Measurements from ENCODE around the gene JPH2.

The JPH2 gene

DNA sequence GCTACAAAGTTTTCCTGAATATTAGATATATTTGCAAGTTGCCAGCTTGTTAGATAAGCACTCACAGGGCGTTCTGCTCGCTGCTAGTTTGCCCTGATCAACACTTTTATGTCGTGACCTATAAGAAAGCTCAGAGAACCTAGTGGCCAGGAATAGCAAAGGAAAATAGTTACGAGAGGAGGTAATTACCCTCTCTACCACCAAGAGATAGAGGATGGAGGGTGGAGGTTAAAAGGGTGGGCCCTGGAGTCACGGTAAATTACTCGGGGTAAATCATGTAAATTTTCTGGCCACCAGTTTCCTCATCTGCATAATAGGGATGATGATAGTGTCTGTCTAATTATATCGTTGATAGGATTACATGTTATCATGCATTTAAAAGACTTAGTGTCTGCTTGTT, 87.2 kb downstream of the JPH2 start:
- no peak for DNase-seq (ENCODE audit: low read depth)

DNA sequence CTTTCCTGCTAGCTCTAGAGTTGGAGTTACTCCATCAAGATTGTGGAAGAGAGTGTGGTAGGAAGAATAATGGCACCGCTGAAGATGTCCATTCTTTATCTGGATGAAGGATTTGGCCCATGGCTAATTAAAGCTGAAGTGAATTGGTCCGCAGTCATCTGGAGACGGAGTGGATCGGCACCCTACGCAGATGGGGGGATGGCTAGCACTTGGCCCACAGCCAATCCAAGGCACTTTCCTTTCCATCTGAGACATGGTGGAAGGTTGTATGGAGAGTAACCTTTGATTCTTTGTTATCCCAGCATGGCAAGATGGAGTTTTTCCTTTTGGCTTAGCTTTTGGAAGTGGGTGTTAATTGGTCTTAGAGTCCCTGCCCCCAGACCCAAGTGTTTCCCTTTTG, 88.3 kb downstream of the JPH2 start:
- DNase-seq (ENCODE audit: low read depth) = no peak

DNA sequence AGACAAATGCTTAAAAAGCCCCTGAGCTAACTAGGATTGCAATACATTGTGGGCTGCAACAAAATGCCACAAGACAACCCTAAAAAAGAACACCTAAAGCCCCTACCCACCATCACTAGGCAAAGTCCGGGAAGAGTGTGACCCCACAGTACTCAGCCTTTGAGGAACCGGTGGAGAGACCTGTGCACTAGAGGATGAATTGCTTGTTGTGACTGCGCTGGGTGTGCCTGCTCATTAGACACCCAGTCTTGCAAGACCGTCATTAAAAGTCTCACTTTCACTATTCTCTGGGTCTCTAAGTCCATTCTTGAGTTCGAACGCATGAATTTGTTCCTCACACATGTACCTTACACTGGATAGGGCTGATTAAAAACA, 88.7 kb downstream of the JPH2 start:
- no peak for DNase-seq (ENCODE audit: low read depth)

DNA sequence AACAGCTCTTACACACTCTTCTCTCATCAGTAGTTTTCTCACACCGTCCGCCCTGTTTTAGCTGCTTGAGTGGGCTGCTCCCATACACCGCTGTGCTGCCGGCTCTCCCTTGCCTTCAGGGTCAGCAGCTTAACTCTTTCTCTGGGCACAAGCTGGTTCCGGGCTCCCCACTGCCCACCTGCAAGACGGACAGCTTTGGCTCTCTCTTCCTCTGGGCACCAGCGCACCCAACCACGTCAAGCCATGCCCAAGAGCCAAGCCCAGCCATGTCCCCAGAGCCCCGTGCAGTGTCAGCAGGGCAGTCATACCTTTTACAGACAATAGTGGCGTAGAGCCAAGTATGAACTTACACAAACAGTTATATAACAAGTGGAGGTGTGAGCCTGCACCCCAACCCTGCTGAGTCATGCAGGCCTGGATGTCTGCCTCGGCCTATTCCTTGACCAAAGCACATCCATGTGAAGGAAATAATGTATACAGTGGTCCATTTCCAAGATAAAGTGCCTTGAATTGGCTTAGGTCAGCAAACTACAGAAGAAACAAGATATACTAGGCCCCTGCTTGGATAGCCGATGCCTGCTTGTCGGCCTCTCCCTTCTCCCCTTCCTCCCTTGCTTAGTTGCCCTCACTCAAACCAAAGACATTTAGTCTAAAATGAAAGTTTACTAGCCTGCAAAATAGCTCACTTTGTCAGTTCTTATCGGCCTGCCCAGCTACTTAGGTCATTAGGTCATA, 89.3 kb downstream of the JPH2 start:
- no peak for DNase-seq (ENCODE audit: low read depth)

DNA sequence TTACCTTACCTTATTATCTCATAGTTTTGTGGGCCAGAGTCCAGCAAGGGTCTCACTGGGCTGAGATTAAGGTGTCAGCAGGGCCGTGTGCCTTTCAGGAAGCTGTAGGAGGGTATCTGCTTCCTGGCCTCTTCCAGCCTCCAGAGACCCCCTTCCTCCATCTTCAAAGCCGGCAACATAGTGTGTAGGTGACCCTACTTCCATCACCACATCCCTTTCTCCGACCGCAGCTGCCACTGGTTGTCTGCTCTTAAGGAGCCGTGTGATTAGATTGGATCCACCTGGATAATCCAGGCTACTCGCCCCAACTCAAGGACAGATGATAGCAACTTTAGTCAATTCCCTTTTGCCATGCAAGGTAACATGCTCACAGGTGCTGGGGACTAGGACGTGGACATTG, 91.2 kb downstream of the JPH2 start:
- DNase-seq (ENCODE audit: low read depth) = no peak

DNA sequence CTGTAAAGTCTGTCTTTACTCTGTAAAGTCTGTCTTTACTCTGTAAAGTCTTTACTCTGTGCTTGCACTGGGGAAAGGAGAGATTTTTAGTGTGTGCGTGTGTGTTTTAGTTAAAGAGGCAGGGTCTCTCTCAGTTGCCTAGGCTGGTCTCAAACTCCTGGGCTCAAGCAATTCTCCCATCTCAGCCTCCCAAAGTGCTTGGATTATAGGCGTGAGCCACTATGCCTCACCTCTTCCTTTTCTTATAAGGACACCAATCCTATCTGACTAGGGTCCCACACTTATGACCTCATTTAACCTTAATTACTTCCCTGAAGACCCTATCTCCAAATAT, 93.8 kb downstream of the JPH2 start:
- DNase-seq (ENCODE audit: low read depth) = no peak

DNA sequence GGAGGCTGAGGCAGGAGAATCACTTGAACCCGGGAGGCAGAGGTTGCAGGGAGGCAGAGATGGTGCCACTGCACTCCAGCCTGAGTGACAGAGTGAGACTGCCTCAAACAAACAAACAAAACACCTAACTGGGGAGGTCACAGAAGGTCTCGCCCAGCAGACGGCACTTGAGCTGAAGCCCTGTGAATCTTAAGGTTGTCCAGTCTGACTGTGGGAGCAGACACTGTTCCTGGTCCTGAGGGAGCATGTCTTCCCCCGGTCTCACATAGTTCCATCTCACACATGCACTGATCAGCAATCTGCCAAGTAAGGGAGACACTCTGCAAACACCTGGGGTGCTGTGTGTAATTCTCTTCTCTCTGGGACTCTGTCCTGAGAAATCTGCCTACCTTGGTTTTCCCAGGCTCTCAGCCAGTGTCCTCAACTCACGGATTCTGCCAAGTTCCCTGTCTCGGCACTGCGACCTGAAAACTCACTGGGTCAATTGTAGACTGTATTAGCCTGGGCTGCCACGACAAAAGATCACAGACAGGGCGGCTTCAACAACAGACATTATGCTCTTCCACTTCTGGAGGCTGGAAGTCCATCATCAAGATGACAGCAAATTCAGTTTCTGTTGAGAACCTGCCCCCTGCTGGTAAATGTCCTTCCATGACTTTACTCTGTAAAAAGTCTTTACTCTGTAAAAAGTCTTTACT, 94.3 kb downstream of the JPH2 start:
- peak; percentile 27 for DNase-seq (ENCODE audit: low read depth)

DNA sequence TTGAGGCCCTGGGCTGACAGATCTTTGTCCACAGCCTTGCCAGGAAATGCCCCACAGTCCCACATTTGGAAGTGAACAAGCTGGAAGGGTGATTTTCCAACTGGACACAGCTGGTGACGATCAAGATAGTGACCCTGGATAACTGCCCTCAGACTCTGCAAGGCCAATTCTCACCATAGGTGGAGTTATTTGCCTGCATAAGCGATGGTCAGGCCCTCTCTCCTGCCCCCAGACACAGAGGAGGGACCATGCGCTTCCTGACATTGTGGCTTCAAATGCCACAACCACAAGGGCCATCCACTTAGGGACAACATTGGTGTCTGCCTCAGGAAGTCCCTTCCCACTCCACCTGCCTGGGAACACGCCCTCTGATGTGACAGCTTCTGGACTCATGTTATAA, 96.0 kb downstream of the JPH2 start:
- no peak for DNase-seq (ENCODE audit: low read depth)

DNA sequence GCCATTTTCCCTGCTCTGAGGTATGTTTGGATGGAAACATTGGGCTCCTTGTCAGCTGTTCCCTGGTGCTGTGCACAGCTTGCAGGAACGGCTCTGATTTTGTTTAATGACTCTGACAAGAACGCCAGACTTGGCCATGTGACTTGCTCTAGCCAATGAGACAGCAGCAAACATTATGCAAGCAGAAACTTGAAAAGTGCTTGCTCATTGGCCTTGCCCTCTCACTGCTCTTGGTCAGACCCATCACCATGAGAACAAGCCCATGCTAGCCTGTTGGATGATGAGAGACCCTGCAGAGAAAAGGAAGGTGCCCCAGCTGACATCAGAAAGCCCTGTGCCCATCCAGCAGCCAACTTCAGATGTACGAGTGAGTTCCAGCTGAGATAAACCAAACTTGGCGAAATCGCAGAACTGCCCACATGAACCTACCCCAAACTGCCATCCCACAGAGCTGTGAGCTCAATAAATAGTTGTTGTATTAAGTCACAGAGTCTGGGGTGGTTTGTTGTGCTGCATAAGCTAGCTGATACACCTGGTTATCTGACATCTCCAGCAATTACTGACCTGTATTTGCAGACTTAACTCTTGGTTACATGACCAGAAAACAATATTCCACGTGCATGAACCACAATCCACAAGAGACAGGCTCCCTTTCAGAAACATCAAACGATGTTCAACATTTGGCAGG, 96.9 kb downstream of the JPH2 start:
- DNase-seq (ENCODE audit: low read depth) = peak; percentile 35

DNA sequence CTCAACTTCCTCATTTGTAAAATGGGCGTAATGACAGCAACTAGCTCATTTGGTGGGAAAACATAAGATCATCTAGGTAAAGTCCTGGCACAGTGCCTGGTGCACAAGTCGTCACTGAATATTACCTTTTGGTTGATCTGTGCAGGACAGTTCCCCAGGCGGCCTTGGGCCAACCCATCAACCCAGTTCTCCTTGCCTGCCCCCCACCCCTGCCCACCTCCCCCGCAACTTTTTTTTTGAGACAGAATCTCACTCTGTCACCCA, 99.2 kb downstream of the JPH2 start:
- DNase-seq (ENCODE audit: low read depth) = no peak

DNA sequence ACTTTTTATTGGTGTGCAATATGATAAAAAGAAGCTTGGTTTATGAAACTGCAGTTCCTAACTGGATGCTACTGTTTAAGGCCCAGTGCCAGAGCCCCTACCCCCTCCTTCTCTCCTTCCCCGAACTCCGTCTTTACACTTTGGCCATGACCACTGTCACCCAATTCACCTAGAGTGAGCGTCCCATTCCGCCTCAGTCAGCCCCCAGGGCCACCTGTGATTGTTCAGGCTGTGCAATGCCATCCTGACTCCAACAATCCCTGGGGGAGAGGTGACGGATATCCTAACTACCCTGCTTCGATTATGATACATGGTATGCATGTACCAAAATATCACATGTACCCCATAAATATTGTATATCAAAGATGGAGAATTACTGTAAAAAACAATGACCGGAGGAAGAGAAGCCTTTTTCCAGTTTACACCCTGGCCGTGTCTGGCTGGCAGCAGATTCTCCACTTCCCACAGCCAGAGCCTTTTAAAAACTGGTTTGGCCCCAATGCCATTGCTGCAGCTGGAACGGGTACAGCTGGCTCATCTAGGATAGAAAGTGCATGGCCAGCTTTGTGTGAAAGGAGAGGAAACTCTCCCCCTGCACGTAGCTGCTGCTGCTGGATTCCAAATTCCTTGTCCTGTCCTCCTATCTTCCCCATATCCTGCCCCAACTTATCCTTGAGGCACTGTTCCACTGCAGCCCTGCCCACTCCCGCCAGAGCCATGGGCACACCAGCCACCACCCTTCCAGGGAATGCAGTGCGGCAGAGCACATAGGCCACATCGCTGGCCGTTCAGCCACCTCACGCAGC, 99.7 kb downstream of the JPH2 start:
- no peak for DNase-seq (ENCODE audit: low read depth)

DNA sequence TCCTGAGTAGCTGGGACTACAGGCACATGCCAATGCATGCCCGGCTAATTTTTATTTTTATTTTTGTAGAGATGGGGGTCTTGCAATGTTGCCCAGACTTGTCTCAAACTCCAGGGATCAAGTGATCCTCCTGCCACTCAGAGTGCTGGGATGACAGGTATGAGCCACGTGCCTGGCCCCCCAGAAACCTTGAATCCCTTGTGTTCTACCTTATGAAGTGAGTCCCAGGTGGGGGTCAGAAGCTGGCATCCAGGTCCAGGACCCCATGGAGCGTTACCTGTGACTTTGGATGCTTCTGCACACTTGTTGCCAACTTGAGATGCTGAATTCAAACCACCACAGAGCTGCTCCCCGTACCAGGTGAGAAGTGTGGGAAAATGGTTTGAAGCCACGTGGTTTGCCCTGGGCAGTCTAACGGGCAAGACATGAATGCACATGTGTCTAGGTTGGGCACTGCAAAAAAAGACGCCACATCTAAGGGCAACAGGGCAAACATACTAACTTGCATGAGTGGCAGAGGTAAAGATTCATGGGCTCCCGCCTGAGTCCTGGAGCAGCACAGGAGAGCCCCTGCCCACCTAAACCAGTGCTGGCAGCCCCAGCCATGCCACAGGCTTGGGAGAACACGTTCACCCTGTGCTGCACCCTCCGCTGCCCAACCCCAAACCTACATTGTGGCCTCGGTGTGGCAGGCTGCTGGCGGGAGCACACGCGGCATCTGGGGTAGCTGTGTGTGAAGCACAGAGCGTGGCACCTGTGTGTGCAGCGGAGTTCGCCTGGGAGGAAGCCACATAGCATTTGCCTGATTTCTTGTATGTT, 101.2 kb downstream of the JPH2 start:
- DNase-seq (ENCODE audit: low read depth) = no peak

DNA sequence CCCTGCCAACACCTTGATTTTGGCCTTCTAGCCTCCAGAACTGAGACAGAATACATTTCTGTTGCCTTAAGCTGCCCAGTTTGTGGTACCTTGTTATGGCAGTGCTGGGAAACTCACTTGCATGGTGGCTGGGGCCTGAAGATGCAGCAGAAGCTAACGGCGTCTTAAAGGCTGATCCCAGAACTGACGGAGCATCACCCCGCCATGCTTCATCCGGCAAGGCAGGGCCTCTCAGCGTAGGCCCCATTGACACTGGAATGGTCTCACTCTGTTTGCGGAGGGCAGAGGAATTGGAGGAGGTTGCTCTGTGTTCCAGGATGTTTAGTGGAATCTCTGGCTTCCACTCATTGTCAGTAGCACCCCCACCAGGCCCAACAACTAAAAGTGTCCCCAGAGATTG, 102.1 kb downstream of the JPH2 start:
- no peak for DNase-seq (ENCODE audit: low read depth)

DNA sequence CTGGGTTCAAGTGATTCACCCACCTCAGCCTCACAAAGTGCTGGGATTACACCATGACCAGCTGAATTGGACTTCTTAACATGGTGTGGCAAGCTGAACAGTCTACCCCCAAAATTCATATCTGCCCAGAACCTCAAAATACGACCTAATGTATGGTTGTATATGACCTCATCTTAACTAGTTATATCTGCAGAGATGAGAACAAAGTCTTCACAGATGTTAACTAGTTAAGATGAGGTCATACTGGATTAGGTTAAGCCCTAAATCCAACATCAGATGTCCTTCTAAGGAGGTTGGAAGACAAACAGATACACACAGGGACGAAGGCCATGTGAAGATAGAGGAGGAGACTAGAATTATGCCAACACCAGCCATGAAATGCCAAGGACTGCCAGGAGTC, 102.5 kb downstream of the JPH2 start:
- no peak for DNase-seq (ENCODE audit: low read depth)

DNA sequence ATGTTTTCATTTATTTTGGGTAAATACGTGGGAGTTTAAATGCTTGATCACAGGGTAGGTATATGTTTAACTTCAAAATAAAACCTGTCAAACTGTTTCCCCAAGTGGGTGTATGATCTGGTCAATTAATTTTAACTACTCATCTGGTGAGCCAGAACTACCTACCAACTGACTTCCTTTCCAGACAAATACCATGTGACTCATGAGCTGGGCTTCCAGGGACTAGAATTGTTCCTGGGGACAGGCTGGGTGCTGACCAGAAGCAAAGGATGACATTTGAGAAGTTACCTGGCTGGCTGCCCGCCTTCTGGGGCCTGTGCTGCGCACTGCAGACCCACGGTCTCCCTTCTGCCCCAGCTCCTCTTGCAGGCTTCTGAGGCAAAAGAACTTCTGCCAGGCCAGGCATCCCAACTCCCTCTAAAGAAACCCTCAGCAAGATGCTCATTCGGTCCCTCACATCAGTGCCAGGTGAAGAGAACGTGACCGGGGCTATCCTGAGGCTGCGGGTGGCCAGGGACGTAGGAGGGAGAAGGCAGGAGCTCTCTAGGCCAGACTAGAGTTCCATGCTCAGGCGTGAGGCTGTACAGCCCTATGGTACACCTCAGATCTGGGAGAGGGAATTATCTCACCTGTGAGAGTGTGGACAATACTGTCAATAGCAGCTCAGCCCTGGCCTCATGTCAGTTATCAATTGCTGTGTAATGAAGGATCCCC, 103.6 kb downstream of the JPH2 start:
- DNase-seq (ENCODE audit: low read depth) = no peak

DNA sequence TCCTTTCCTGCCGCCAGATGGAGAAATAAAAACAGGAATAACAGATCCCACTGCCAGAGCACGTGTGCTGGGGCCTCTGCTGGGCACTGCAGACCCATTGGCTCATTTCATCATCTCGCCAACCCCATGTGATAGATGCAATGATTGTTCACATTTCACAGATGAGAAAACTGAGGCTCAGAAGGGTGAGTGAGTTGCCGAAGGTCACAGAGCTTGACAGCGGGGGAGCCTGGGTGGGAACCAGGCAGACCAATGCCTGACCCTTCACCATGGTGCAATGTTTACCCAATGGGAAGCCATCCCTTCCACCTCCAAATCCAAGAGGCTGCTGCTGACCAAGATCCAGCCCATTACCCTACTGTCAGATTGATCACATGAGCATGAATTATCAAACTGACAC, 105.1 kb downstream of the JPH2 start:
- no peak for DNase-seq (ENCODE audit: low read depth)

DNA sequence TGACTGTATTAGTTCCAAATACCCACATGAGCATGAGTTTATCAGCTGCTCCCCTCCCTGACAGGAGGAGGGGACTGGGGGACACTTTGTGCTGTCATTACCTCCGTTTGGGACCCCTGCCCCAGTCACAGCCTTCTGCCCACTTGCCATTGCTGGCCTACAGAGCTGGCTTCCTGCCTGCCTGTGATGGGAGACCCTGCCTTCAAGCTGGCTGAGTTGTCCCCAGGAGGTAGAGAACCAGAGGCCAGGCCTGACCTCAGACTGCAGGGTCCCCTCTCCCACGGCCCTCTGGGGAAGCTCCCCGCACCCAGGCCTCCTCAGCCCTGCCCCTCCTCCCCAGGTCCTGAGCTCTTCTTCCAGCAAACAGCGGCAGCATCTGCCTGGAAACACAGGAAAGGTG, 105.5 kb downstream of the JPH2 start:
- no peak for DNase-seq (ENCODE audit: low read depth)

DNA sequence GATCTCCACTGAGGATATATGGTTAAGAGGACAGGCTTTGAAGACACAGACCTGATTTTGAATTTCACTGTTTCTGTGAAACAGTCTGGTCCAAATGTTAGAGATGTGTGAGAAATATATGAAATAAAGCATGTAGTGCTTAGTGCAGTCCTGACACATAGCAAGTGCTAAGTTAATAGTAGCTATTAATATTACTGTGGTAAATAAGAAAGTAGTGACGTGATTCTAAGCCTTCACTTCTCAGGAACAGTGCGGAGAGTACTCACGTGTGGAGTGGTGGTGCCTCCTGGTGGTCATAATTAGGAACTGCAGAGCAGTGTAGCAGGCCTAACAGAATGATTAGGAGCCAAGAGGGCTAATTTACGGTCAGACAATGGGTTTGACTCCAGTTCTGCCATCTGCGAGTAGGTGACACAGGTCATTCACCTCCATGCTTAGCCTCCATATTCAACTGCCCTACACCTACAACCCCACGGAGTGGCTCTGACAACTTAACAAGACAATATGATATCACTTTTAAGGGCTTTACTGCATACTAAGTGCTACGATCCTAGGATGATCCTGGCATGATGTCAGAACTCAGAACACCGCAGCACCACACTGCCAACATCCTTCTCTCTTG, 106.2 kb downstream of the JPH2 start:
- peak; percentile 59 for DNase-seq (ENCODE audit: low read depth)

DNA sequence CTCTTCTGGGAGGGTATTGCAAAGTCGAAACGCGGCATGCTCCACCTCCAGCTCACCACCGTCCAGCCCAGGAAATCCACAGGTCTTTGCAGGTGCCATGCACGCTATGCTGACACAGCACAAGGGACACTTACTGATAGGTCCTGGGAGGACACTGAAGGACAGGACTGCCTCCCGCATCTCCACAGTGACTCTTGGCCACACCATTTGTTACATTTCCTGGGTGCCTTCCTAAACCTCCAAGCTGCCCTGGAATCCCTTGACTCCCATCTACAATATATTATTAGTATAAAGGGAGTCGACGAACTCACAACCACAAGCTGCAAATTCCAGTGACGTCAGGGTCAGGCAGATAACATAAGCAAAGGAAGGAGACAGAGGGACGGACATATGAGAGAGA, 106.9 kb downstream of the JPH2 start:
- no peak for DNase-seq (ENCODE audit: low read depth)

DNA sequence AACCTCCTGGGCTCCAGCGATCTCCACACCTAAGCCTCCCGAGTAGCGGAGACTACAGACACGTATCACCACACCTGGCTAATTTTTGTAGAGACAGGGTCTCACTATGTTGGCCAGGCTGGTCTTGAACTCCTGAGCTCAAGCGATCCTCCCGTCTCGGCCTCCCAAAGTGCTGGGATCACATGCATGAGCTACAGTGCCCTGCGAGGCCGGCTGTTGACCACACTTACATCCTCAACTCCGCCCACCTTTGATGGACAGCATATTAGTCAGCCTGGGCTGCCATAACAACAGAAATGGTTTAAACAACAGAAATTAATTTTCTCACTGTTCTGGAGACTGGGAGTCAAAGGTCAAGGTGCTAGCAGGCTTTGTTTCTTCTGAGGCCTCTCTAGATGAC, 107.7 kb downstream of the JPH2 start:
- no peak for DNase-seq (ENCODE audit: low read depth)

DNA sequence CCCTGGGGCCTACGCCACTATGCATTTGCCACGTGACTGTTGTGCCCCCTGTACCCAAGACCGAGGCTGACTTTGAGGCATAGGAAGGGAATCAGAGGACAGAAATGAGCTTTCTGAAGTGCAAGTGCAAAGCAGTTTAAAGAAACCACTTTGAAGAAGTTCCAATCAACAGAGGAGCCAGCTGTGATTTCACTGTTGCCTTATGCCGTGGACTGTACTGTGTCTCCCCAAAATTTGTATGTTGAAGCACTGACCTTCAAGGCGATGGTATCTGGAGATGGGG, 111.1 kb downstream of the JPH2 start:
- no peak for DNase-seq (ENCODE audit: low read depth)

Data from stromal cell of bone marrow (primary cell).